Spleen (tissue), 11 donors: ENCODE measurements around the gene PLA2G2F. TPM values are rescaled to one million over a fixed set of nuclear protein-coding genes. Genes with fewer than 3 reads are reported as not detected.

Experiments used
- DNase-seq: peaks from one replicate; pipeline ENCODE4 v3.0.0-alpha.2; 2020
- H3K27ac ChIP-seq, 8 donors: fragments of 200-600 bp; sonication (generic) in 7 of 8; 1 replicate in 4 of 8; 2 replicates in 4 of 8; pipeline versions ENCODE4 v1.5.0 to v1.8.0; 2016 to 2021; ENCODE audit warnings: inconsistent platforms in 4 of 8, mild to moderate bottlenecking in 4 of 8, moderate library complexity in 1 of 8
- H3K27me3 ChIP-seq, 7 donors: fragments of 200-600 bp; sonication (generic) in 6 of 7; replicated peaks in 1 of 7; 1 replicate in 4 of 7; 2 replicates in 3 of 7; pipeline versions ENCODE4 v1.5.0 to v1.8.0; 2016 to 2021; ENCODE audit warnings: inconsistent platforms in 3 of 7, mild to moderate bottlenecking in 1 of 7
- H3K36me3 ChIP-seq, 6 donors: fragments of 200-600 bp; sonication (generic) in 5 of 6; 1 replicate in 4 of 6; 2 replicates in 2 of 6; pipeline versions ENCODE4 v1.5.0 to v1.8.0; 2016 to 2021; ENCODE audit warnings: inconsistent platforms in 2 of 6
- H3K4me1 ChIP-seq, 6 donors: fragments of 200-600 bp; sonication (generic) in 5 of 6; 1 replicate in 3 of 6; 2 replicates in 3 of 6; pipeline versions ENCODE4 v1.5.0 to v1.8.0; 2016 to 2021; ENCODE audit warnings: inconsistent platforms in 3 of 6
- H3K4me3 ChIP-seq, 8 donors: fragments of 200-600 bp; sonication (generic) in 7 of 8; 1 replicate in 4 of 8; 2 replicates in 4 of 8; pipeline versions ENCODE4 v1.5.0 to v1.8.0; 2016 to 2021; ENCODE audit warnings: inconsistent platforms in 4 of 8, mild to moderate bottlenecking in 4 of 8, moderate library complexity in 2 of 8
- H3K9me3 ChIP-seq, 8 donors: fragments of 200-600 bp; sonication (generic) in 7 of 8; 1 replicate in 4 of 8; 2 replicates in 4 of 8; pipeline versions ENCODE4 v1.5.0 to v1.8.0; 2016 to 2021; ENCODE audit warnings: inconsistent platforms in 4 of 8
- POLR2A ChIP-seq, 3 donors: fragments of 450-650 bp; IDR thresholded peaks; one replicate each; pipeline ENCODE4 v1.5.1; 2017; ENCODE audit warnings: antibody characterized with exemption in 3 of 3, mild to moderate bottlenecking in 1 of 3
- POLR2AphosphoS5 ChIP-seq, 3 donors: sonication (generic); formaldehyde crosslinking; IDR thresholded peaks; one replicate each; pipeline ENCODE4 v1.5.1; 2017; ENCODE audit warnings: antibody characterized with exemption in 3 of 3
- WGBS, 5 donors: extraction: QIAGEN DNeasy Blood & Tissue Kit in 3 of 5; methylation state at CpG; one replicate each; pipeline versions ENCODE4 v1.1.5 to v1.1.7; 2013 to 2018; 5-methylcytosine and 5-hydroxymethylcytosine counted together
- intact Hi-C: fragments of 100-400 bp; cut with DNase I; formaldehyde crosslinking; loops from one replicate; pipeline ENCODE4 v1.15.0; 2023; ENCODE audit warnings: low total_unique reads
- polyA plus RNA-seq, 3 donors: library from polyadenylated mRNA; stranded (reverse); fragments of 200-250 nt; gene quantifications; one replicate each; pipeline ENCODE4 v1.2.1, GENCODE V29; 2013
- total RNA-seq, 7 donors: library from RNA; depleted of rRNA in 3 of 7; stranded (reverse); fragments of >200 nt in 3 of 7; fragmentation: NEBNext Ultra II Directional in 4 of 7; extraction: Animal tissue kit (Norgen Biotek cat#: 25700) in 4 of 7; gene quantifications; one replicate each; pipeline versions ENCODE4 v1.1.0 to v1.2.1, GENCODE V29; 2016 to 2021
- TF ChIP-seq, protein P1 (sequence below), 11 experiments: fragments of 200-600 bp in 7 of 11; fragments of 450-650 bp in 4 of 11; sonication (generic) in 4 of 11; IDR thresholded peaks in 8 of 11; conservative IDR thresholded peaks in 3 of 11; 1 replicate in 7 of 11; 2 replicates in 4 of 11; pipeline versions ENCODE4 v1.4.0 to v1.8.0; 2016 to 2021; ENCODE audit warnings: antibody characterized with exemption in 11 of 11, inconsistent platforms in 4 of 11, mild to moderate bottlenecking in 1 of 11
- donor health status: healthy with polysubstance abuse.
- donor health status: DM: no; HTN: no; CAD: no; lungs with moderate emphysema.
- donor health status: DM: no; HTN: no; CAD: no.
- donor health status: Bipolar disorder and iron deficiency.
- donor health status: healthy.
- donor health status: DM: no; HTN: no; CAD: no.
- donor health status: DM: yes; HTN: yes; CAD: no.

Gene PLA2G2F
- total and polyA plus RNA-seq, 10 donors = not detected

- no peak overlapping the region for H3K4me3 ChIP-seq
- no peak overlapping the region for H3K27ac ChIP-seq
- peaks cover 0 to 6% (median 4%) of the 10 kb centered on the region in 8 donors for H3K9me3 ChIP-seq
- DNase-seq = no peak
- H3K4me1 ChIP-seq = peaks cover 0 to 5% (median 0%) of the 10 kb centered on the region in 6 donors
- TF ChIP-seq, protein P1, sequence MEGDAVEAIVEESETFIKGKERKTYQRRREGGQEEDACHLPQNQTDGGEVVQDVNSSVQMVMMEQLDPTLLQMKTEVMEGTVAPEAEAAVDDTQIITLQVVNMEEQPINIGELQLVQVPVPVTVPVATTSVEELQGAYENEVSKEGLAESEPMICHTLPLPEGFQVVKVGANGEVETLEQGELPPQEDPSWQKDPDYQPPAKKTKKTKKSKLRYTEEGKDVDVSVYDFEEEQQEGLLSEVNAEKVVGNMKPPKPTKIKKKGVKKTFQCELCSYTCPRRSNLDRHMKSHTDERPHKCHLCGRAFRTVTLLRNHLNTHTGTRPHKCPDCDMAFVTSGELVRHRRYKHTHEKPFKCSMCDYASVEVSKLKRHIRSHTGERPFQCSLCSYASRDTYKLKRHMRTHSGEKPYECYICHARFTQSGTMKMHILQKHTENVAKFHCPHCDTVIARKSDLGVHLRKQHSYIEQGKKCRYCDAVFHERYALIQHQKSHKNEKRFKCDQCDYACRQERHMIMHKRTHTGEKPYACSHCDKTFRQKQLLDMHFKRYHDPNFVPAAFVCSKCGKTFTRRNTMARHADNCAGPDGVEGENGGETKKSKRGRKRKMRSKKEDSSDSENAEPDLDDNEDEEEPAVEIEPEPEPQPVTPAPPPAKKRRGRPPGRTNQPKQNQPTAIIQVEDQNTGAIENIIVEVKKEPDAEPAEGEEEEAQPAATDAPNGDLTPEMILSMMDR (IDR thresholded peaks at IDR 0.05 in 8 of 11, conservative IDR thresholded peaks at IDR 0.05 in 3 of 11) = no peak
- TF ChIP-seq POLR2AphosphoS5 (IDR thresholded peaks at IDR 0.05) (no peak), POLR2A (IDR thresholded peaks at IDR 0.05) (no peak)
- WGBS, 5 donors = 87 to 94% (median 90%) methylated on average over 3 of the region's 3 CpGs
- H3K27me3 ChIP-seq = no peaks in the 10 kb centered on the region
- no peaks in the 10 kb centered on the region for H3K36me3 ChIP-seq
- intact Hi-C loops = no loop called here
Measured at GRCh38 chr1:20134995-20135394, 4.1 kb upstream of the PLA2G2F start.

GRCh38 chr1:20136249-20136648 is 2.9 kb upstream of the PLA2G2F start:
- DNase-seq = no peak

GRCh38 chr1:20137055-20137454 is 2.1 kb upstream of the PLA2G2F start:
- H3K27ac ChIP-seq = no peak overlapping the region
- 84 to 94% (median 92%) methylated on average over 3 to 4 of the region's 4 CpGs for WGBS, 5 donors
- DNase-seq = no peak
- TF ChIP-seq POLR2A (IDR thresholded peaks at IDR 0.05) (no peak), POLR2AphosphoS5 (IDR thresholded peaks at IDR 0.05) (no peak)
- TF ChIP-seq, protein P1 (IDR thresholded peaks at IDR 0.05 in 8 of 11, conservative IDR thresholded peaks at IDR 0.05 in 3 of 11) = no peak
- H3K9me3 ChIP-seq = no peaks in the 10 kb centered on the region
- H3K4me3 ChIP-seq = no peak overlapping the region
- H3K36me3 ChIP-seq = no peaks in the 10 kb centered on the region
- intact Hi-C loops = no loop called here
- no peaks in the 10 kb centered on the region for H3K27me3 ChIP-seq
- H3K4me1 ChIP-seq = peaks cover 0 to 8% (median 0%) of the 10 kb centered on the region in 6 donors

More at GRCh38 chr1:20136249-20136648, 2.9 kb upstream of the PLA2G2F start:
- Histone ChIP-seq H3K36me3 (no peaks in the 10 kb centered on the region), H3K9me3 (no peaks in the 10 kb centered on the region), H3K27me3 (no peaks in the 10 kb centered on the region), H3K4me1 (peaks cover 0 to 8% (median 0%) of the 10 kb centered on the region in 6 donors), H3K4me3 (no peak overlapping the region), H3K27ac (no peak overlapping the region)
- WGBS, 5 donors = 93 to 96% (median 94%) methylated on average over 3 of the region's 3 CpGs
- intact Hi-C loops = no loop called here
- TF ChIP-seq POLR2A (IDR thresholded peaks at IDR 0.05) (no peak), POLR2AphosphoS5 (IDR thresholded peaks at IDR 0.05) (no peak)
- TF ChIP-seq, protein P1 (IDR thresholded peaks at IDR 0.05 in 8 of 11, conservative IDR thresholded peaks at IDR 0.05 in 3 of 11) = no peak

- TF ChIP-seq POLR2A (IDR thresholded peaks at IDR 0.05) (no peak), POLR2AphosphoS5 (IDR thresholded peaks at IDR 0.05) (no peak)
- TF ChIP-seq, protein P1 (IDR thresholded peaks at IDR 0.05 in 8 of 11, conservative IDR thresholded peaks at IDR 0.05 in 3 of 11) = no peak
- 76 to 96% (median 89%) methylated on average over 1 of the region's 1 CpG for WGBS, 5 donors
- peaks cover 0 to 8% (median 0%) of the 10 kb centered on the region in 6 donors for H3K4me1 ChIP-seq
- no peak overlapping the region for H3K4me3 ChIP-seq
- no peaks in the 10 kb centered on the region for H3K9me3 ChIP-seq
- intact Hi-C loops = no loop called here
- no peaks in the 10 kb centered on the region for H3K27me3 ChIP-seq
- no peak for DNase-seq
- H3K27ac ChIP-seq = no peak overlapping the region
- H3K36me3 ChIP-seq = no peaks in the 10 kb centered on the region
Measured at GRCh38 chr1:20137604-20138003, 1.5 kb upstream of the PLA2G2F start.
